H9 (cell line): ENCODE data around the gene PITPNM1. TPM values are rescaled to one million over a fixed set of nuclear protein-coding genes. Genes with fewer than 3 reads are reported as not detected.

Experiments
- DNase-seq: peaks from one replicate; pipeline ENCODE4 v3.0.0-alpha.2; 2017
- H2AFZ ChIP-seq: one replicate; pipeline ENCODE4 v1.6.1; 2013; ENCODE audit warnings: mild to moderate bottlenecking, low read length, control low read depth, moderate library complexity
- H2AK5ac ChIP-seq: 2 replicates; pipeline ENCODE4 v1.6.1; 2013; ENCODE audit warnings: low read length, control low read depth, mixed read lengths; ENCODE audit not compliant: insufficient read length
- H2BK120ac ChIP-seq: one replicate; pipeline ENCODE4 v1.6.1; 2013; ENCODE audit warnings: low read depth, mild to moderate bottlenecking, low read length, control low read depth, inconsistent platforms; ENCODE audit not compliant: poor library complexity, severe bottlenecking
- H2BK12ac ChIP-seq: 2 replicates; pipeline ENCODE4 v1.6.1; 2013; ENCODE audit warnings: low read length, control low read depth, mixed read lengths, low read depth; ENCODE audit not compliant: insufficient read length
- H2BK15ac ChIP-seq: 2 replicates; pipeline ENCODE4 v1.6.1; 2013; ENCODE audit warnings: low read depth, low read length, control low read depth
- H2BK20ac ChIP-seq: one replicate; pipeline ENCODE4 v1.6.1; 2013; ENCODE audit warnings: low read depth, mild to moderate bottlenecking, low read length, control low read depth, inconsistent platforms; ENCODE audit not compliant: poor library complexity, severe bottlenecking
- H2BK5ac ChIP-seq: 2 replicates; pipeline ENCODE4 v1.6.1; 2013; ENCODE audit warnings: low read length, control low read depth, mixed read lengths; ENCODE audit not compliant: insufficient read length
- H3K14ac ChIP-seq: 2 replicates; pipeline ENCODE4 v1.6.1; 2013; ENCODE audit warnings: low read length, control low read depth; ENCODE audit not compliant: insufficient read depth
- H3K18ac ChIP-seq: 2 replicates; pipeline ENCODE4 v1.6.1; 2013; ENCODE audit warnings: low read depth, mild to moderate bottlenecking, mixed read lengths, low read length, control low read depth; ENCODE audit not compliant: insufficient read length
- H3K23ac ChIP-seq: 2 replicates; pipeline ENCODE4 v1.6.1; 2013; ENCODE audit warnings: low read length, control low read depth, mixed read lengths, low read depth; ENCODE audit not compliant: insufficient read length
- H3K23me2 ChIP-seq: 2 replicates; pipeline ENCODE4 v1.6.1; 2013; ENCODE audit warnings: low read depth, mild to moderate bottlenecking, mixed read lengths, low read length, control low read depth; ENCODE audit not compliant: insufficient read length, poor library complexity, severe bottlenecking
- H3K27ac ChIP-seq: 2 replicates; pipeline ENCODE4 v1.5.1; 2013; ENCODE audit warnings: low read length, control low read depth, mixed read lengths, low read depth; ENCODE audit not compliant: insufficient read length
- H3K27me3 ChIP-seq: 2 replicates; pipeline ENCODE4 v1.6.1; 2013; ENCODE audit warnings: low read length, control low read depth, inconsistent platforms; ENCODE audit not compliant: insufficient read depth
- H3K4ac ChIP-seq: 2 replicates; pipeline ENCODE4 v1.6.1; 2013; ENCODE audit warnings: low read depth, mild to moderate bottlenecking, control low read depth, inconsistent platforms, low read length, moderate library complexity
- H3K4me1 ChIP-seq: 2 replicates; pipeline ENCODE4 v1.6.1; 2013; ENCODE audit warnings: low read length, control low read depth, inconsistent platforms; ENCODE audit not compliant: insufficient read depth
- H3K4me2 ChIP-seq: 2 replicates; pipeline ENCODE4 v1.6.1; 2013; ENCODE audit warnings: low read length, control low read depth, mixed read lengths; ENCODE audit not compliant: insufficient read length, insufficient read depth
- H3K56ac ChIP-seq: 2 replicates; pipeline ENCODE4 v1.6.1; 2013; ENCODE audit warnings: low read depth, mild to moderate bottlenecking, mixed read lengths, low read length, control low read depth; ENCODE audit not compliant: insufficient read length
- H3K79me1 ChIP-seq: 2 replicates; pipeline ENCODE4 v1.6.1; 2013; ENCODE audit warnings: low read depth, mild to moderate bottlenecking, moderate library complexity, low read length, control low read depth, inconsistent platforms; ENCODE audit not compliant: insufficient read depth, poor library complexity, severe bottlenecking
- H3K79me2 ChIP-seq: 2 replicates; pipeline ENCODE4 v1.6.1; 2013; ENCODE audit warnings: low read length, control low read depth, inconsistent platforms; ENCODE audit not compliant: insufficient read depth
- H3K9ac ChIP-seq: 2 replicates; pipeline ENCODE4 v1.6.1; 2013; ENCODE audit warnings: low read length, control low read depth, mixed read lengths; ENCODE audit not compliant: insufficient read length; ENCODE audit errors: extremely low read depth
- H3K9me3 ChIP-seq: one replicate; pipeline ENCODE4 v1.6.1; 2013; ENCODE audit warnings: low read depth, low read length, inconsistent platforms; ENCODE audit not compliant: control insufficient read depth
- H3T11ph ChIP-seq: one replicate; pipeline ENCODE4 v1.6.1; 2013; ENCODE audit warnings: mild to moderate bottlenecking, low read length, control low read depth, inconsistent platforms
- H4K20me1 ChIP-seq: one replicate; pipeline ENCODE4 v1.6.1; 2013; ENCODE audit not compliant: control insufficient read depth, insufficient read length, insufficient read depth
- H4K5ac ChIP-seq: 2 replicates; pipeline ENCODE4 v1.6.1; 2013; ENCODE audit warnings: low read depth, mild to moderate bottlenecking, mixed read lengths, low read length, control low read depth; ENCODE audit not compliant: insufficient read length
- H4K8ac ChIP-seq: replicated peaks from 2 replicates; pipeline ENCODE4 v1.6.1; 2013; ENCODE audit warnings: low read length, control low read depth, mixed read lengths, low read depth; ENCODE audit not compliant: insufficient read length
- H4K91ac ChIP-seq: 2 replicates; pipeline ENCODE4 v1.6.1; 2013; ENCODE audit warnings: low read depth, mild to moderate bottlenecking, moderate library complexity, mixed read lengths, low read length, control low read depth; ENCODE audit not compliant: insufficient read length
- H3K27ac Mint-ChIP-seq, 3 experiments: 2 replicates in 2 of 3; 3 replicates in 1 of 3; pipeline ENCODE4 v1.8.0; 2020 to 2021; ENCODE audit warnings: mixed read lengths in 3 of 3, mild to moderate bottlenecking in 1 of 3, moderate library complexity in 1 of 3
- H3K27me3 Mint-ChIP-seq: 2 replicates; pipeline ENCODE4 v1.8.0; 2021; ENCODE audit warnings: low read depth, mild to moderate bottlenecking, moderate library complexity, mixed read lengths
- H3K36me3 Mint-ChIP-seq, 3 experiments: 2 replicates in 2 of 3; 3 replicates in 1 of 3; pipeline ENCODE4 v1.8.0; 2020 to 2021; ENCODE audit warnings: low read depth in 3 of 3, mixed read lengths in 3 of 3; ENCODE audit not compliant: insufficient read depth in 1 of 3
- H3K4me1 Mint-ChIP-seq, 2 experiments: 2 replicates each; pipeline ENCODE4 v1.8.0; 2020; ENCODE audit warnings: mixed read lengths in 2 of 2
- H3K4me3 Mint-ChIP-seq, 2 experiments: 2 replicates in 1 of 2; 3 replicates in 1 of 2; pipeline ENCODE4 v1.8.0; 2020 to 2021; ENCODE audit warnings: mild to moderate bottlenecking in 2 of 2, mixed read lengths in 2 of 2, moderate library complexity in 1 of 2
- H3K9me3 Mint-ChIP-seq, 2 experiments: 2 replicates in 1 of 2; 3 replicates in 1 of 2; pipeline ENCODE4 v1.8.0; 2020; ENCODE audit warnings: mild to moderate bottlenecking in 2 of 2, mixed read lengths in 2 of 2, moderate library complexity in 1 of 2
- CTCF ChIP-seq: fragments of 200-600 bp; sonication (generic); conservative IDR thresholded peaks from 3 replicates; pipeline ENCODE4 v1.8.0; 2021; ENCODE audit warnings: antibody characterized with exemption, mild to moderate bottlenecking
- WGBS: extraction: QIAGEN DNeasy Blood & Tissue Kit; methylation state at CpG from one replicate; pipeline ENCODE4 v1.1.7; 2013; ENCODE audit warnings: missing lambda C conversion rate, low lambda C conversion rate, mixed read lengths; ENCODE audit not compliant: insufficient read length; ENCODE audit errors: extremely low coverage; 5-methylcytosine and 5-hydroxymethylcytosine counted together
- total RNA-seq: library from RNA; stranded (reverse); gene quantifications from 2 replicates; pipeline ENCODE4 v1.2.1, GENCODE V29; 2021

The PITPNM1 gene
- total RNA-seq, 1 experiment from 2014 or later: 43.5 TPM

- no peak for DNase-seq
- Histone ChIP-seq H2BK15ac (no peak overlapping the region; the same call in 1 of the 2 replicates), H3K27ac (no peak overlapping the region), H3K18ac (no peak overlapping the region), H3K9me3 (no peaks in the 10 kb centered on the region), H3K4me2 (no peak overlapping the region), H2BK5ac (no peak overlapping the region), H3K23me2 (no peaks in the 10 kb centered on the region), H4K91ac (no peak overlapping the region), H2BK12ac (no peak overlapping the region), H3K56ac (no peak overlapping the region), H3K27me3 (no peaks in the 10 kb centered on the region), H3T11ph (no peak overlapping the region), H2AFZ (no peak overlapping the region), H2BK20ac (no peak overlapping the region), H3K9ac (no peak overlapping the region), H2AK5ac (no peak overlapping the region), H4K8ac (no peak overlapping the region), H2BK120ac (no peak overlapping the region), H3K79me2 (no peaks in the 10 kb centered on the region), H4K5ac (no peak overlapping the region), H3K79me1 (no peaks in the 10 kb centered on the region), H3K14ac (no peak overlapping the region), H3K23ac (no peak overlapping the region), H4K20me1 (no peaks in the 10 kb centered on the region), H3K4ac (no peak overlapping the region), H3K4me1 (no peaks in the 10 kb centered on the region)
- H3K36me3 Mint-ChIP-seq: peaks cover 5 to 29% (median 9%) of the 10 kb centered on the region in 3 experiments
- no peaks in the 10 kb centered on the region for H3K9me3 Mint-ChIP-seq
- no peak for TF ChIP-seq CTCF
- no peak overlapping the region for H3K27ac Mint-ChIP-seq
- no peaks in the 10 kb centered on the region for H3K27me3 Mint-ChIP-seq
- H3K4me3 Mint-ChIP-seq: no peak overlapping the region
- no peaks in the 10 kb centered on the region for H3K4me1 Mint-ChIP-seq
- no CpG with 5 or more reads among the region's 12 CpGs for WGBS
These were observed 9.1 kb downstream of the PITPNM1 start for GRCh38 chr11:67496113-67496512.
